GM13977 (cell line): ENCODE measurements around the gene SLC16A10.

Experiments used
- DNase-seq: peaks from one replicate; pipeline ENCODE4 v3.0.0; 2012; ENCODE audit warnings: low spot score
- CTCF ChIP-seq: IDR thresholded peaks from 2 replicates; pipeline ENCODE4 v1.5.1; 2012; ENCODE audit warnings: mild to moderate bottlenecking, control low read depth; ENCODE audit not compliant: insufficient read depth; ENCODE audit errors: extremely low read depth, missing control alignments
- in situ Hi-C: fragments of 300-500 bp; cut with MboI; formaldehyde crosslinking; loops from one replicate; pipeline ENCODE4 v1.12.0; 2022; ENCODE audit warnings: low sequenced_read_pairs, low pct_unique_long_range_greater_than_20kb, mixed read lengths, inconsistent platforms; ENCODE audit not compliant: unreplicated experiment

Gene SLC16A10

GRCh38 chr6:111222341-111222740 lies 135.0 kb downstream of the SLC16A10 start:
- TF ChIP-seq CTCF = no peak
- DNase-seq = no peak
- in situ Hi-C loops = loop anchor here (25.0 kb wide), 1 partner anchor 710 kb away; no protein-coding TSS in a partner anchor

- DNase-seq = no peak
- in situ Hi-C loops = no loop called here
- TF ChIP-seq CTCF = no peak
These were observed 140.8 kb downstream of the SLC16A10 start for GRCh38 chr6:111228094-111228493.

- in situ Hi-C loops = no loop called here
- DNase-seq = no peak
- TF ChIP-seq CTCF = no peak
These were observed 143.2 kb downstream of the SLC16A10 start for GRCh38 chr6:111230351-111231089.

GRCh38 chr6:111231090-111231459 lies 143.8 kb downstream of the SLC16A10 start:
- DNase-seq = no peak
- TF ChIP-seq CTCF = no peak
- in situ Hi-C loops = no loop called here

GRCh38 chr6:111237852-111238251 lies 150.5 kb downstream of the SLC16A10 start:
- DNase-seq = no peak
- in situ Hi-C loops = no loop called here
- no peak for TF ChIP-seq CTCF

- in situ Hi-C loops = no loop called here
- no peak for DNase-seq
- TF ChIP-seq CTCF = no peak
These were observed 151.3 kb downstream of the SLC16A10 start for GRCh38 chr6:111238464-111239119.
